OCI-LY7 (cell line): ENCODE results near the gene PRKAG2.

Experiments
- EZH2phosphoT487 ChIP-seq: fragments of 200-600 bp; sonication (generic); IDR thresholded peaks from 2 replicates; pipeline ENCODE4 v1.6.1; 2018; ENCODE audit warnings: low read depth, borderline replicate concordance, mild to moderate bottlenecking, mixed run types, antibody characterized with exemption, low read length, moderate library complexity, mixed read lengths
- TF ChIP-seq, protein P1 (sequence below): fragments of 200-600 bp; sonication (generic); conservative IDR thresholded peaks from 2 replicates; pipeline ENCODE4 v1.5.1; 2014; ENCODE audit warnings: mild to moderate bottlenecking, antibody characterized with exemption, low read length, moderate library complexity, mixed read lengths

DNA sequence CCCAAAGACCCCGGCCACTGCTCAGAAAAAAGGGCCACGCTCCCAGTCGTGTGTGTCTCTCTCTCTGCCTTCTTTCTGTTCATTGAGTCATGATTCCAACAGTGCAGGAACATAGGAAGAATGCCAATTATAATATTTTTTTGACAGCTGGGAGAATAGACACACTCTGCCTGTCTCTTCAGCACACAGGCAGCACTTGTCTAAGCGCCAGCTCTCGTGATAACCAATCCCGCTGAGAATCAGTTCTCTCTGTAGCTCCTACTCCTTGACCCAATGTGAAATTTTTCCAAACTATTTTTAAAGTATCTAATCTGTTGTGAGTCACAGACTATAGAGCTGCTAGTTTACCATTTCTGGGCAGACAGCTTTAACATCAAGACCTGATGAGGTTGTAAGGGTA lies 211.5 kb downstream of the PRKAG2 start:
- TF ChIP-seq EZH2phosphoT487 = no peak
- TF ChIP-seq, protein P1, sequence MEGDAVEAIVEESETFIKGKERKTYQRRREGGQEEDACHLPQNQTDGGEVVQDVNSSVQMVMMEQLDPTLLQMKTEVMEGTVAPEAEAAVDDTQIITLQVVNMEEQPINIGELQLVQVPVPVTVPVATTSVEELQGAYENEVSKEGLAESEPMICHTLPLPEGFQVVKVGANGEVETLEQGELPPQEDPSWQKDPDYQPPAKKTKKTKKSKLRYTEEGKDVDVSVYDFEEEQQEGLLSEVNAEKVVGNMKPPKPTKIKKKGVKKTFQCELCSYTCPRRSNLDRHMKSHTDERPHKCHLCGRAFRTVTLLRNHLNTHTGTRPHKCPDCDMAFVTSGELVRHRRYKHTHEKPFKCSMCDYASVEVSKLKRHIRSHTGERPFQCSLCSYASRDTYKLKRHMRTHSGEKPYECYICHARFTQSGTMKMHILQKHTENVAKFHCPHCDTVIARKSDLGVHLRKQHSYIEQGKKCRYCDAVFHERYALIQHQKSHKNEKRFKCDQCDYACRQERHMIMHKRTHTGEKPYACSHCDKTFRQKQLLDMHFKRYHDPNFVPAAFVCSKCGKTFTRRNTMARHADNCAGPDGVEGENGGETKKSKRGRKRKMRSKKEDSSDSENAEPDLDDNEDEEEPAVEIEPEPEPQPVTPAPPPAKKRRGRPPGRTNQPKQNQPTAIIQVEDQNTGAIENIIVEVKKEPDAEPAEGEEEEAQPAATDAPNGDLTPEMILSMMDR = no peak
